HepG2 (cell line): ENCODE results near the gene SAMD4A. TPM values are rescaled to one million over a fixed set of nuclear protein-coding genes. Genes with fewer than 3 reads are reported as not detected.
A peak's percentile ranks its signal among the peaks of the same experiment; 100 is the strongest.

Experiments
- ATAC-seq: fragments of 200-7000 bp; cut with Tn5 transposase; 3 replicates; pipeline ENCODE4 v1.9.1; 2020; ENCODE audit warnings: mild to moderate bottlenecking, moderate library complexity
- BruUV-seq: library from RNA; stranded (reverse); fragments of 400-500 nt; replicated peaks from 2 replicates; lab custom pipeline; 2021; lab: Mats Ljungman, UMichigan
- CTCF ChIA-PET: fragments of 300-600 bp; formaldehyde crosslinking; extraction: SDS; loops from one replicate; lab custom pipeline; 2021; ENCODE audit warnings: low total read pairs, inconsistent platforms, low intra/inter-chr PET ratio; lab: Yijun Ruan, JAX
- POLR2A ChIA-PET: fragments of 350-600 bp; sonication (Branson Sonifier 250); formaldehyde crosslinking; loops from one replicate; lab custom pipeline; 2020; ENCODE audit warnings: antibody characterized with exemption, inconsistent platforms; lab: Yijun Ruan, JAX
- DNase-seq: peaks from one replicate; pipeline ENCODE4 v3.0.0-alpha.2; 2015; ENCODE audit warnings: low spot score
- FAIRE-seq: peaks from 3 replicates; lab custom pipeline; 2011; peaks lifted over from hg19 to GRCh38; lab: Jason Lieb, UNC
- H2AFZ ChIP-seq: one replicate; pipeline ENCODE4 v1.6.1; 2011; ENCODE audit warnings: low read length, inconsistent platforms
- H3K27ac ChIP-seq: fragments of 300-600 bp; 3 replicates; pipeline ENCODE4 v1.8.0; 2011; ENCODE audit warnings: mixed run types, mild to moderate bottlenecking, mixed read lengths, low read length, inconsistent platforms; ENCODE audit not compliant: insufficient read depth; ENCODE audit errors: extremely low read length
- H3K27me3 ChIP-seq, 2 experiments: fragments of 200-600 bp in 1 of 2; 2 replicates in 1 of 2; 3 replicates in 1 of 2; pipeline versions ENCODE4 v1.6.0 to v1.8.0; 2011; ENCODE audit warnings: low read length in 2 of 2, mild to moderate bottlenecking in 2 of 2, moderate library complexity in 2 of 2, inconsistent platforms in 1 of 2; ENCODE audit not compliant: insufficient read depth in 2 of 2, control insufficient read depth in 1 of 2
- H3K36me3 ChIP-seq, 2 experiments: fragments of 200-600 bp in 1 of 2; replicated peaks in 1 of 2; 2 replicates in 1 of 2; 3 replicates in 1 of 2; pipeline versions ENCODE4 v1.5.1 to v1.8.0; 2011; ENCODE audit warnings: low read length in 2 of 2, inconsistent platforms in 1 of 2; ENCODE audit not compliant: insufficient read depth in 2 of 2, control insufficient read depth in 1 of 2
- H3K4me1 ChIP-seq: 2 replicates; pipeline ENCODE4 v1.5.1; 2012; ENCODE audit warnings: low read length, inconsistent platforms; ENCODE audit not compliant: insufficient read depth
- H3K4me2 ChIP-seq: 2 replicates; pipeline ENCODE4 v1.6.0; 2011; ENCODE audit warnings: low read depth, low read length, inconsistent platforms
- H3K4me3 ChIP-seq, 3 experiments: fragments of 200-600 bp in 1 of 3; sonication (generic), shearing (Covaris generic) in 1 of 3; replicated peaks in 1 of 3; 2 replicates each; pipeline ENCODE4 v1.5.1; 2011 to 2016; ENCODE audit warnings: low read length in 3 of 3, inconsistent platforms in 2 of 3, low read depth in 2 of 3, mild to moderate bottlenecking in 2 of 3, control low read depth in 1 of 3, mixed read lengths in 1 of 3; ENCODE audit not compliant: insufficient read depth in 1 of 3
- H3K79me2 ChIP-seq: one replicate; pipeline ENCODE4 v1.6.1; 2011; ENCODE audit warnings: low read length, inconsistent platforms; ENCODE audit not compliant: insufficient read depth
- H3K9ac ChIP-seq: 2 replicates; pipeline ENCODE4 v1.6.0; 2011; ENCODE audit warnings: mild to moderate bottlenecking, low read depth, low read length, inconsistent platforms; ENCODE audit not compliant: insufficient read depth
- H3K9me3 ChIP-seq: 2 replicates; pipeline ENCODE4 v1.5.1; 2012; ENCODE audit warnings: mild to moderate bottlenecking, low read length
- H4K20me1 ChIP-seq: 2 replicates; pipeline ENCODE4 v1.6.0; 2011; ENCODE audit warnings: inconsistent platforms, mild to moderate bottlenecking, low read length, moderate library complexity; ENCODE audit not compliant: insufficient read depth
- CEBPB ChIP-seq: IDR thresholded peaks from 2 replicates; pipeline ENCODE4 v1.6.1; 2011; ENCODE audit warnings: low read depth, low read length, improper control_type of control experiment, borderline replicate concordance
- KAT2B ChIP-seq: fragments of 150-350 bp; IDR thresholded peaks from 2 replicates; pipeline ENCODE4 v1.6.1; 2014; ENCODE audit warnings: low read depth, low read length, borderline replicate concordance
- MAFF ChIP-seq: IDR thresholded peaks from 2 replicates; pipeline ENCODE4 v1.6.1; 2011; ENCODE audit warnings: low read depth, low read length, improper control_type of control experiment
- MAFK ChIP-seq, 2 experiments: IDR thresholded peaks in 1 of 2; conservative IDR thresholded peaks in 1 of 2; 2 replicates each; pipeline ENCODE4 v1.6.1; 2011; ENCODE audit warnings: improper control_type of control experiment in 2 of 2, low read length in 2 of 2
- NPAS2 ChIP-seq: sonication (generic); formaldehyde crosslinking; IDR thresholded peaks from 2 replicates; pipeline ENCODE4 v1.8.0; 2022; ENCODE audit warnings: mild to moderate bottlenecking, missing genetic modification reagents, borderline replicate concordance
- ZBTB26 ChIP-seq: IDR thresholded peaks from 2 replicates; pipeline ENCODE4 v1.6.1; 2016; ENCODE audit warnings: missing compliant biosample characterization, missing genetic modification reagents, borderline replicate concordance
- ZNF224 ChIP-seq: sonication (generic); formaldehyde crosslinking; IDR thresholded peaks from 2 replicates; pipeline ENCODE4 v1.5.0; 2020; ENCODE audit warnings: mild to moderate bottlenecking, missing genetic modification reagents
- ZNF343 ChIP-seq: sonication (generic); formaldehyde crosslinking; IDR thresholded peaks from 2 replicates; pipeline ENCODE4 v1.4.0; 2020; ENCODE audit warnings: mild to moderate bottlenecking, missing genetic modification reagents
- WGBS: methylation state at CpG from one replicate; pipeline ENCODE4 v1.1.6; 2017; ENCODE audit warnings: low lambda C conversion rate; 5-methylcytosine and 5-hydroxymethylcytosine counted together
- in situ Hi-C: cut with HindIII; loops from 2 replicates; pipeline ENCODE4 v1.10.0; 2017; ENCODE audit warnings: low pct_unique_long_range_greater_than_20kb; ENCODE audit not compliant: extremely low pct_ligation_motif_present
- intact Hi-C: fragments of 100-400 bp; cut with micrococcal nuclease; formaldehyde crosslinking; loops from one replicate; pipeline ENCODE4 v1.10.0; 2022; ENCODE audit not compliant: unreplicated experiment
- polyA plus RNA-seq, 8 experiments: library from polyadenylated mRNA; depleted of rRNA in 3 of 8; stranded (reverse) in 7 of 8; unstranded in 1 of 8; fragments of >200 nt; fragmentation: Illumina TruSeq in 4 of 8; extraction: Trizol in 4 of 8; gene quantifications; 2 replicates each; pipeline versions ENCODE4 v1.2.1 to v1.2.3, GENCODE V29; 2011 to 2016; ENCODE audit warnings: low read depth in 4 of 8, missing spikeins in 1 of 8, mixed read lengths in 1 of 8; ENCODE audit not compliant: insufficient read depth in 1 of 8
- total RNA-seq, 5 experiments: library from RNA; depleted of rRNA; stranded (reverse); fragments of >200 nt; fragmentation: Illumina TruSeq; extraction: Trizol; gene quantifications; 2 replicates each; pipeline ENCODE4 v1.2.3, GENCODE V29; 2016; ENCODE audit warnings: low read depth in 1 of 5

The SAMD4A gene
- total and polyA plus RNA-seq, 2 of the 13 experiments (the other 11 are each of a cell fraction or from before 2014, with no cell fraction given) = 11.8 to 13.0 TPM

GRCh38 chr14:54594537-54594936, 27.6 kb downstream of the SAMD4A start:
- Histone ChIP-seq H2AFZ (no peak overlapping the region), H3K4me1 (peaks cover 14% of the 10 kb centered on the region), H3K27ac (no peak overlapping the region), H3K79me2 (peaks cover 62% of the 10 kb centered on the region), H3K9ac (no peak overlapping the region), H3K4me3 (no peak overlapping the region), H3K9me3 (no peaks in the 10 kb centered on the region)
- DNase-seq = no peak
- CTCF ChIA-PET = no interaction called here
- intact Hi-C loops = no loop called here
- 97% methylated on average over 1 of the region's 1 CpG for WGBS
- TF ChIP-seq MAFF (no peak), KAT2B (no peak), ZNF224 (CRISPR knock-in tag) (no peak)
- TF ChIP-seq, all 625 proteins: peak for 0
- ATAC-seq = no peak
- no peak for FAIRE-seq
- Histone ChIP-seq H4K20me1 (peaks cover 14% of the 10 kb centered on the region; the same call in 1 of the 2 replicates), H3K27me3 (no peaks in the 10 kb centered on the region), H3K4me2 (no peak overlapping the region), H3K36me3 (peaks cover 6 to 13% of the 10 kb centered on the region in 2 experiments)
- POLR2A ChIA-PET = no interaction called here
- BruUV-seq = no TSS peak
- in situ Hi-C loops = no loop called here

GRCh38 chr14:54597795-54598443, 31.0 kb downstream of the SAMD4A start:
- intact Hi-C loops (no loop called here), in situ Hi-C loops (no loop called here)
- ChIA-PET POLR2A (interaction anchor here (1.0 kb wide), 1 partner anchor 33 kb away, joined by 4 read pairs; no protein-coding TSS in a partner anchor), CTCF (no interaction called here)
- Histone ChIP-seq H3K36me3 (peaks cover 2 to 3% of the 10 kb centered on the region in 2 experiments; a peak in 2 of 5 replicates), H4K20me1 (peaks cover 9% of the 10 kb centered on the region; the same call in 1 of the 2 replicates), H3K79me2 (peaks cover 57% of the 10 kb centered on the region), H3K9me3 (no peaks in the 10 kb centered on the region), H3K4me2 (no peak overlapping the region), H2AFZ (no peak overlapping the region), H3K4me3 (no peak overlapping the region), H3K27ac (no peak overlapping the region), H3K27me3 (no peaks in the 10 kb centered on the region), H3K9ac (no peak overlapping the region), H3K4me1 (peaks cover 26% of the 10 kb centered on the region)
- no peak for TF ChIP-seq ZNF343 (CRISPR knock-in tag)
- TF ChIP-seq NPAS2 = no peak
- TF ChIP-seq CEBPB = peak; percentile 65
- 0 out of 4 replicates have a peak, but pooled peaks have one; percentile 7 to 15 for TF ChIP-seq MAFK (conservative IDR thresholded peaks at IDR 0.05 in 1 of 2, IDR thresholded peaks at IDR 0.05 in 1 of 2; ENCODE audit: low read length in 2 of 2)
- TF ChIP-seq MAFF = 0 out of 2 replicates have a peak, but pooled peaks have one; percentile 27
- TF ChIP-seq ZBTB26 (CRISPR knock-in tag) = no peak
- ATAC-seq (no peak), DNase-seq (no peak), FAIRE-seq (no peak)
- 87% methylated on average over 5 of the region's 5 CpGs for WGBS
- BruUV-seq = no TSS peak
